Natural killer cell (primary cell): ENCODE data around the gene SLC25A44. TPM values are rescaled to one million over a fixed set of nuclear protein-coding genes. Genes with fewer than 3 reads are reported as not detected.
A peak's percentile ranks its signal among the peaks of the same experiment; 100 is the strongest.

Source experiments
- ATAC-seq, 3 donors: fragments of 150-1000 bp in 2 of 3; fragments of 200-7000 bp in 1 of 3; cut with Tn5 transposase; 1 replicate in 1 of 3; 2 replicates in 2 of 3; pipeline ENCODE4 v1.10.0; 2021; ENCODE audit warnings: mild to moderate bottlenecking in 2 of 3, moderate library complexity in 2 of 3
- DNase-seq, 2 donors: peaks; one replicate each; pipeline versions ENCODE4 v3.0.0 to v3.0.0-alpha.2; 2013 to 2021; ENCODE audit warnings: mixed read lengths in 1 of 2
- H3K27ac ChIP-seq: one replicate; pipeline ENCODE4 v1.5.1; 2013; ENCODE audit warnings: mild to moderate bottlenecking, low read length
- H3K27me3 ChIP-seq: one replicate; pipeline ENCODE4 v1.6.1; 2013; ENCODE audit warnings: low read length; ENCODE audit not compliant: control insufficient read depth, insufficient read depth
- H3K36me3 ChIP-seq: one replicate; pipeline ENCODE4 v1.6.1; 2013; ENCODE audit warnings: low read length; ENCODE audit not compliant: control insufficient read depth, insufficient read depth
- H3K4me1 ChIP-seq: one replicate; pipeline ENCODE4 v1.6.1; 2013; ENCODE audit warnings: low read length; ENCODE audit not compliant: control insufficient read depth, insufficient read depth
- H3K4me3 ChIP-seq: one replicate; pipeline ENCODE4 v1.5.1; 2013; ENCODE audit warnings: low read length
- H3K9me3 ChIP-seq: one replicate; pipeline ENCODE4 v1.6.1; 2013; ENCODE audit warnings: low read length; ENCODE audit not compliant: control insufficient read depth, insufficient read depth
- H3K27ac Mint-ChIP-seq, 2 donors: one replicate each; pipeline ENCODE4 v1.8.0; 2022; ENCODE audit warnings: mild to moderate bottlenecking in 2 of 2, mixed read lengths in 2 of 2, moderate library complexity in 1 of 2
- H3K27me3 Mint-ChIP-seq, 2 donors: one replicate each; pipeline ENCODE4 v1.8.0; 2022; ENCODE audit warnings: low read depth in 2 of 2, mixed read lengths in 2 of 2
- H3K36me3 Mint-ChIP-seq: one replicate; pipeline ENCODE4 v1.8.0; 2022; ENCODE audit warnings: mixed read lengths
- H3K4me1 Mint-ChIP-seq, 2 donors: one replicate each; pipeline ENCODE4 v1.8.0; 2022; ENCODE audit warnings: mixed read lengths in 2 of 2
- H3K4me3 Mint-ChIP-seq: one replicate; pipeline ENCODE4 v1.8.0; 2022; ENCODE audit warnings: mild to moderate bottlenecking, moderate library complexity, mixed read lengths
- H3K9me3 Mint-ChIP-seq, 2 donors: one replicate each; pipeline ENCODE4 v1.8.0; 2022; ENCODE audit warnings: mixed read lengths in 2 of 2
- CTCF ChIP-seq: fragments of 200-600 bp; IDR thresholded peaks from one replicate; pipeline ENCODE4 v1.8.0; 2022; ENCODE audit warnings: antibody characterized with exemption
- WGBS: methylation state at CpG from one replicate; pipeline ENCODE4 v1.1.7; 2013; ENCODE audit warnings: missing lambda C conversion rate; ENCODE audit not compliant: insufficient coverage; 5-methylcytosine and 5-hydroxymethylcytosine counted together
- intact Hi-C: fragments of 100-400 bp; cut with micrococcal nuclease; formaldehyde crosslinking; loops from one replicate; pipeline ENCODE4 v1.14.2; 2022
- total RNA-seq, 4 donors: library from RNA; stranded (reverse); fragments of 120-200 nt in 1 of 4; gene quantifications; one replicate each; pipeline versions ENCODE4 v1.2.3 to v1.2.4, GENCODE V29; 2013 to 2022

The SLC25A44 gene
- total RNA-seq, 3 donors from 2014 or later (not counting 1 experiment from before 2014, with no cell fraction given), result 17.1 to 49.2 (median 22.0) TPM

- H3K9me3 Mint-ChIP-seq, result no peaks in the 10 kb centered on the region
- no peak within 1 kb of the TSS for H3K4me3 ChIP-seq
- intact Hi-C loops, result no loop called here
- TF ChIP-seq CTCF, result no peak
- H3K27me3 Mint-ChIP-seq, result no peaks in the 10 kb centered on the region
- ATAC-seq, result no peak
- H3K27ac Mint-ChIP-seq, result peak within 1 kb of the TSS; percentile 31 to 38
- no peak for DNase-seq
- no peaks in the 10 kb centered on the region for H3K36me3 Mint-ChIP-seq
- no peaks in the 10 kb centered on the region for H3K9me3 ChIP-seq
- H3K4me3 Mint-ChIP-seq, result peak within 1 kb of the TSS; percentile 37
- peaks cover 32% of the 10 kb centered on the region for H3K36me3 ChIP-seq
- H3K4me1 ChIP-seq, result peaks cover 16% of the 10 kb centered on the region
- no peaks in the 10 kb centered on the region for H3K27me3 ChIP-seq
- no peak within 1 kb of the TSS for H3K27ac ChIP-seq
- 89% methylated on average over 16 of the region's 16 CpGs for WGBS
- peaks cover 0 to 24% of the 10 kb centered on the region in 2 donors for H3K4me1 Mint-ChIP-seq
Measured at GRCh38 chr1:156247460-156248322, 53.8 kb downstream of the SLC25A44 start, which contains the start of gene PAQR6. Gene PAQR6 (minus strand): TSS chr1:156248056. CDS start chr1:156246731, 1,325 bp downstream.

GRCh38 chr1:156248323-156248683, 54.4 kb downstream of the SLC25A44 start:
- H3K4me1 ChIP-seq, result peaks cover 16% of the 10 kb centered on the region
- intact Hi-C loops, result no loop called here
- no peak overlapping the region for H3K27ac ChIP-seq
- peak overlapping the region; percentile 31 to 38 for H3K27ac Mint-ChIP-seq
- 93% methylated on average over 3 of the region's 4 CpGs for WGBS
- no peaks in the 10 kb centered on the region for H3K9me3 Mint-ChIP-seq
- H3K36me3 ChIP-seq, result peaks cover 39% of the 10 kb centered on the region
- peak in 1 of 2 donors; percentile 29 for DNase-seq
- TF ChIP-seq CTCF, result no peak
- ATAC-seq, result no peak
- no peak overlapping the region for H3K4me3 Mint-ChIP-seq
- peaks cover 0 to 24% of the 10 kb centered on the region in 2 donors for H3K4me1 Mint-ChIP-seq
- no peaks in the 10 kb centered on the region for H3K9me3 ChIP-seq
- no peaks in the 10 kb centered on the region for H3K36me3 Mint-ChIP-seq
- H3K27me3 ChIP-seq, result no peaks in the 10 kb centered on the region
- no peaks in the 10 kb centered on the region for H3K27me3 Mint-ChIP-seq
- no peak overlapping the region for H3K4me3 ChIP-seq

- Mint-ChIP-seq H3K4me3 (no peak overlapping the region), H3K36me3 (no peaks in the 10 kb centered on the region), H3K9me3 (no peaks in the 10 kb centered on the region), H3K4me1 (peaks cover 0 to 23% of the 10 kb centered on the region in 2 donors), H3K27me3 (no peaks in the 10 kb centered on the region), H3K27ac (no peak overlapping the region)
- intact Hi-C loops, result no loop called here
- no peaks in the 10 kb centered on the region for H3K9me3 ChIP-seq
- no peaks in the 10 kb centered on the region for H3K27me3 ChIP-seq
- no peak for DNase-seq
- no peak overlapping the region for H3K27ac ChIP-seq
- H3K36me3 ChIP-seq, result peaks cover 52% of the 10 kb centered on the region
- 97% methylated on average over 4 of the region's 5 CpGs for WGBS
- H3K4me3 ChIP-seq, result no peak overlapping the region
- H3K4me1 ChIP-seq, result peaks cover 16% of the 10 kb centered on the region
- no peak for TF ChIP-seq CTCF
- no peak for ATAC-seq
Measured at GRCh38 chr1:156249593-156249992, 55.7 kb downstream of the SLC25A44 start.
